Psoas muscle (tissue), 8 donors: ENCODE data around the gene FCMR. TPM values are rescaled to one million over a fixed set of nuclear protein-coding genes. Genes with fewer than 3 reads are reported as not detected.

Experiments used
- ATAC-seq, 4 donors: fragments of 200-7000 bp; cut with Tn5 transposase; one replicate each; pipeline ENCODE4 v1.9.1; 2020; ENCODE audit warnings: moderate library complexity in 3 of 4, mild to moderate bottlenecking in 2 of 4
- DNase-seq, 2 donors: peaks; one replicate each; pipeline ENCODE4 v3.0.0-alpha.2; 2020
- H3K27ac ChIP-seq: fragments of 200-600 bp; one replicate; pipeline ENCODE4 v1.8.0; 2022
- H3K27me3 ChIP-seq, 3 donors: fragments of 200-600 bp in 1 of 3; one replicate each; pipeline versions ENCODE4 v1.6.1 to v1.8.0; 2013 to 2022; ENCODE audit warnings: low read length in 2 of 3, mild to moderate bottlenecking in 2 of 3, moderate library complexity in 1 of 3; ENCODE audit not compliant: insufficient read depth in 3 of 3
- H3K36me3 ChIP-seq, 2 donors: fragments of 200-600 bp in 1 of 2; one replicate each; pipeline versions ENCODE4 v1.6.1 to v1.8.0; 2013 to 2022; ENCODE audit warnings: low read depth in 1 of 2, mild to moderate bottlenecking in 1 of 2, moderate library complexity in 1 of 2; ENCODE audit not compliant: insufficient read depth in 1 of 2
- H3K4me1 ChIP-seq: fragments of 200-600 bp; one replicate; pipeline ENCODE4 v1.8.0; 2022
- H3K4me3 ChIP-seq: fragments of 200-600 bp; one replicate; pipeline ENCODE4 v1.8.0; 2022; ENCODE audit warnings: mild to moderate bottlenecking
- H3K9me3 ChIP-seq: fragments of 200-600 bp; one replicate; pipeline ENCODE4 v1.8.0; 2022
- CTCF ChIP-seq: fragments of 200-600 bp; IDR thresholded peaks from one replicate; pipeline ENCODE4 v1.8.0; 2022; ENCODE audit warnings: antibody characterized with exemption
- WGBS, 3 donors: extraction: QIAGEN DNeasy Blood & Tissue Kit; methylation state at CpG; one replicate each; pipeline versions ENCODE4 v1.1.6 to v1.1.7; 2013; 5-methylcytosine and 5-hydroxymethylcytosine counted together
- intact Hi-C, 2 donors: fragments of 100-400 bp; cut with DNase I; formaldehyde crosslinking; loops; one replicate each; pipeline versions ENCODE4 v1.11.0 to v1.14.2; 2022
- polyA plus RNA-seq, 3 donors: library from polyadenylated mRNA; stranded (reverse); fragments of 200-250 nt; gene quantifications; one replicate each; pipeline ENCODE4 v1.2.3, GENCODE V29; 2013
- total RNA-seq, 4 donors: library from RNA; stranded (reverse); fragmentation: NEBNext Ultra II Directional in 2 of 4; extraction: Animal tissue kit (Norgen Biotek cat#: 25700) in 2 of 4; gene quantifications; one replicate each; pipeline versions ENCODE4 v1.2.1 to v1.2.4, GENCODE V29; 2021 to 2023
- donor health status: healthy with polysubstance abuse.
- donor health status: DM: no; HTN: no; CAD: no; lungs with moderate emphysema.
- donor health status: Bipolar disorder and iron deficiency.
- donor health status: healthy.
- donor health status: DM: yes; HTN: yes; CAD: no.
- donor health status: DM: no; HTN: no; CAD: no.
- donor health status: DM: no; HTN: no; CAD: no.
- donor health status: DM: yes; HTN: yes; CAD: no.

Gene FCMR
- total and polyA plus RNA-seq, 7 donors: 1.0 to 29.5 (median 4.4) TPM

GRCh38 chr1:206901944-206902343 lies 19.8 kb downstream of the FCMR start:
- Histone ChIP-seq H3K36me3 (no peaks in the 10 kb centered on the region), H3K9me3 (no peaks in the 10 kb centered on the region), H3K4me1 (no peaks in the 10 kb centered on the region), H3K27ac (no peak overlapping the region), H3K27me3 (peaks cover 0 to 4% (median 0%) of the 10 kb centered on the region in 3 donors), H3K4me3 (no peak overlapping the region)
- TF ChIP-seq CTCF: no peak
- DNase-seq (no peak), ATAC-seq (no peak)
- whole genome bisulfite sequencing, 3 donors: 84 to 88% (median 87%) methylated on average over 6 of the region's 6 CpGs
- intact Hi-C loops: no loop called here

- 78 to 85% (median 83%) methylated on average over 7 of the region's 7 CpGs for WGBS, 3 donors
- intact Hi-C loops: no loop called here
- DNase-seq: no peak
Measured at GRCh38 chr1:206900149-206900548, 21.6 kb downstream of the FCMR start.

GRCh38 chr1:206899717-206900116 lies 22.0 kb downstream of the FCMR start:
- H3K36me3 ChIP-seq: no peaks in the 10 kb centered on the region
- peaks cover 0 to 4% (median 0%) of the 10 kb centered on the region in 3 donors for H3K27me3 ChIP-seq
- no peaks in the 10 kb centered on the region for H3K9me3 ChIP-seq
- TF ChIP-seq CTCF: no peak
- WGBS, 3 donors: 67 to 79% (median 68%) methylated on average over 5 of the region's 5 CpGs
- intact Hi-C loops: no loop called here
- H3K4me1 ChIP-seq: no peaks in the 10 kb centered on the region
- ATAC-seq: no peak
- H3K27ac ChIP-seq: no peak overlapping the region
- DNase-seq: no peak
- H3K4me3 ChIP-seq: no peak overlapping the region

More at GRCh38 chr1:206900149-206900548, 21.6 kb downstream of the FCMR start:
- Histone ChIP-seq H3K4me1 (no peaks in the 10 kb centered on the region), H3K36me3 (no peaks in the 10 kb centered on the region), H3K4me3 (no peak overlapping the region), H3K9me3 (no peaks in the 10 kb centered on the region), H3K27me3 (peaks cover 0 to 4% (median 0%) of the 10 kb centered on the region in 3 donors), H3K27ac (no peak overlapping the region)
- ATAC-seq: no peak
- no peak for TF ChIP-seq CTCF

- no peak for TF ChIP-seq CTCF
- ATAC-seq (no peak), DNase-seq (no peak)
- H3K27ac ChIP-seq: no peak overlapping the region
- H3K9me3 ChIP-seq: no peaks in the 10 kb centered on the region
- WGBS, 3 donors: 80 to 88% (median 83%) methylated on average over 13 of the region's 13 CpGs
- H3K36me3 ChIP-seq: no peaks in the 10 kb centered on the region
- H3K27me3 ChIP-seq: peaks cover 0 to 4% (median 0%) of the 10 kb centered on the region in 3 donors
- intact Hi-C loops: no loop called here
- no peaks in the 10 kb centered on the region for H3K4me1 ChIP-seq
- no peak overlapping the region for H3K4me3 ChIP-seq
Measured at GRCh38 chr1:206898915-206899431, 22.8 kb downstream of the FCMR start.
